GM23338 (cell line): ENCODE measurements around the gene OR5AP2. TPM values are rescaled to one million over a fixed set of nuclear protein-coding genes. Genes with fewer than 3 reads are reported as not detected.

ENCODE experiments used
- ATAC-seq: fragments of 200-7000 bp; cut with Tn5 transposase; 3 replicates; pipeline ENCODE4 v1.9.1; 2020
- DNase-seq: peaks from one replicate; pipeline ENCODE4 v3.0.0-alpha.2; 2015; ENCODE audit warnings: low spot score
- H2AFZ ChIP-seq: fragments of 200-600 bp; sonication (generic); 2 replicates; pipeline ENCODE4 v1.8.0; 2016; ENCODE audit warnings: antibody characterized with exemption, mild to moderate bottlenecking, moderate library complexity
- H3F3A ChIP-seq: fragments of 200-600 bp; sonication (generic); replicated peaks from 2 replicates; pipeline ENCODE4 v1.8.0; 2017; ENCODE audit warnings: antibody characterized with exemption, mixed run types, low read depth
- H3K27ac ChIP-seq: fragments of 200-600 bp; sonication (generic); 2 replicates; pipeline ENCODE4 v1.6.1; 2016; ENCODE audit warnings: low read depth
- H3K27me3 ChIP-seq: fragments of 200-600 bp; sonication (generic); 2 replicates; pipeline ENCODE4 v1.8.0; 2016; ENCODE audit warnings: mild to moderate bottlenecking, mixed run types, moderate library complexity; ENCODE audit not compliant: insufficient read depth
- H3K36me3 ChIP-seq: fragments of 200-600 bp; sonication (generic); 2 replicates; pipeline ENCODE4 v1.8.0; 2016; ENCODE audit warnings: mild to moderate bottlenecking; ENCODE audit not compliant: insufficient read depth
- H3K4me1 ChIP-seq: fragments of 200-600 bp; sonication (generic); 2 replicates; pipeline ENCODE4 v1.8.0; 2016; ENCODE audit warnings: mild to moderate bottlenecking, moderate library complexity; ENCODE audit not compliant: insufficient read depth
- H3K4me2 ChIP-seq: fragments of 200-600 bp; sonication (generic); 2 replicates; pipeline ENCODE4 v1.7.1; 2017; ENCODE audit warnings: mixed run types
- H3K4me3 ChIP-seq: fragments of 200-600 bp; sonication (generic); 2 replicates; pipeline ENCODE4 v1.6.1; 2016; ENCODE audit warnings: mixed run types
- H3K79me2 ChIP-seq: fragments of 200-600 bp; sonication (generic); replicated peaks from 2 replicates; pipeline ENCODE4 v1.8.0; 2017; ENCODE audit warnings: mild to moderate bottlenecking; ENCODE audit not compliant: insufficient read depth
- H3K9me2 ChIP-seq: fragments of 200-600 bp; sonication (generic); 2 replicates; pipeline ENCODE4 v1.8.0; 2017; ENCODE audit not compliant: insufficient read depth
- H4K20me1 ChIP-seq: fragments of 200-600 bp; sonication (generic); replicated peaks from 2 replicates; pipeline ENCODE4 v1.8.0; 2017; ENCODE audit warnings: mild to moderate bottlenecking; ENCODE audit not compliant: insufficient read depth
- H3K27ac Mint-ChIP-seq: 2 replicates; pipeline ENCODE4 v1.8.0; 2020; ENCODE audit warnings: inconsistent platforms, mild to moderate bottlenecking, moderate library complexity, mixed read lengths
- H3K27me3 Mint-ChIP-seq: 3 replicates; pipeline ENCODE4 v1.8.0; 2022; ENCODE audit warnings: low read depth, mild to moderate bottlenecking, moderate library complexity, mixed read lengths, inconsistent platforms; ENCODE audit not compliant: insufficient read depth, poor library complexity
- H3K36me3 Mint-ChIP-seq: 3 replicates; pipeline ENCODE4 v1.8.0; 2021; ENCODE audit warnings: low read depth, mild to moderate bottlenecking, inconsistent platforms, moderate library complexity, mixed read lengths
- H3K4me1 Mint-ChIP-seq: 3 replicates; pipeline ENCODE4 v1.8.0; 2020; ENCODE audit warnings: mild to moderate bottlenecking, inconsistent platforms, mixed read lengths
- H3K4me3 Mint-ChIP-seq: 3 replicates; pipeline ENCODE4 v1.8.0; 2021; ENCODE audit warnings: moderate library complexity, mild to moderate bottlenecking, inconsistent platforms, mixed read lengths
- H3K9me3 Mint-ChIP-seq: 3 replicates; pipeline ENCODE4 v1.8.0; 2020; ENCODE audit warnings: moderate library complexity, mild to moderate bottlenecking, inconsistent platforms, mixed read lengths
- JUNB ChIP-seq: IDR thresholded peaks from one replicate; pipeline ENCODE4 v1.6.1; 2016; ENCODE audit warnings: antibody characterized with exemption; ENCODE audit not compliant: unreplicated experiment
- NANOG ChIP-seq: IDR thresholded peaks from 2 replicates; pipeline ENCODE4 v1.6.1; 2016; ENCODE audit warnings: antibody characterized with exemption, borderline replicate concordance
- POLR2AphosphoS5 ChIP-seq: IDR thresholded peaks from 2 replicates; pipeline ENCODE4 v1.6.1; 2016; ENCODE audit warnings: antibody characterized with exemption, low read depth
- STAT1 ChIP-seq: IDR thresholded peaks from one replicate; pipeline ENCODE4 v1.6.1; 2016; ENCODE audit warnings: antibody characterized with exemption; ENCODE audit not compliant: unreplicated experiment
- ZNF114 ChIP-seq: fragments of 250-450 bp; sonication (Bioruptor Pico); IDR thresholded peaks from 2 replicates; pipeline ENCODE4 v1.5.0; 2020; ENCODE audit warnings: mild to moderate bottlenecking, moderate library complexity
- polyA plus RNA-seq: library from polyadenylated mRNA; unstranded; fragments of >200 nt; fragmentation: Nextera tagmentation; extraction: Ambion mirVana; gene quantifications from 2 replicates; pipeline ENCODE4 v1.2.1, GENCODE V29; 2016
- total RNA-seq: library from RNA; depleted of rRNA; stranded (reverse); fragments of >200 nt; shearing (Covaris generic); gene quantifications from 2 replicates; pipeline ENCODE4 v1.2.3, GENCODE V29; 2014
- TF ChIP-seq, protein P1 (sequence below): fragments of 250-450 bp; sonication (Bioruptor Pico); IDR thresholded peaks from 2 replicates; pipeline ENCODE4 v1.5.0; 2020; ENCODE audit warnings: mild to moderate bottlenecking, moderate library complexity
- TF ChIP-seq, protein P2 (sequence below): IDR thresholded peaks from 2 replicates; pipeline ENCODE4 v1.6.1; 2016; ENCODE audit warnings: antibody characterized with exemption
- TF ChIP-seq, protein P3 (sequence below): IDR thresholded peaks from one replicate; pipeline ENCODE4 v1.6.1; 2018; ENCODE audit warnings: antibody characterized with exemption; ENCODE audit not compliant: unreplicated experiment

OR5AP2 gene
- total and polyA plus RNA-seq, 2 experiments from 2014 or later: not detected

DNA sequence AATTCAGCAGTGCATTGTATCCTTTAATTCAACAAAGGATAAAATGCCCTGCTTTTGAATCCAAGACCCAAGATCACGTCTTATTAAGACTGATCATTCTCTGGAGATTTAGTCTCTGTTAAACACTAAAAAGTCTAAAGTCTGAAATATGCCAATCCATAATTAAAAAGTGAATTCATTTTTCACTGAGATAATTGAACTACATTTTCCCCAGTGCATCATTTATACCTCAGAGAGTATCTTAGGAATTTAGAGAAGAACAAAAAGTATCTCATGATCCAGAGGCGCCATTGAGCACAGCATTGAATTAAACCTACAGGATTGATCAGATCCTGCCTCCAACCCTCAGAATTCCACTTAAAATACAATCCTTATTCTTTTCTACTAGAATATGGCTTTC, 5.4 kb downstream of the OR5AP2 start (continued):
- TF ChIP-seq, protein P1, sequence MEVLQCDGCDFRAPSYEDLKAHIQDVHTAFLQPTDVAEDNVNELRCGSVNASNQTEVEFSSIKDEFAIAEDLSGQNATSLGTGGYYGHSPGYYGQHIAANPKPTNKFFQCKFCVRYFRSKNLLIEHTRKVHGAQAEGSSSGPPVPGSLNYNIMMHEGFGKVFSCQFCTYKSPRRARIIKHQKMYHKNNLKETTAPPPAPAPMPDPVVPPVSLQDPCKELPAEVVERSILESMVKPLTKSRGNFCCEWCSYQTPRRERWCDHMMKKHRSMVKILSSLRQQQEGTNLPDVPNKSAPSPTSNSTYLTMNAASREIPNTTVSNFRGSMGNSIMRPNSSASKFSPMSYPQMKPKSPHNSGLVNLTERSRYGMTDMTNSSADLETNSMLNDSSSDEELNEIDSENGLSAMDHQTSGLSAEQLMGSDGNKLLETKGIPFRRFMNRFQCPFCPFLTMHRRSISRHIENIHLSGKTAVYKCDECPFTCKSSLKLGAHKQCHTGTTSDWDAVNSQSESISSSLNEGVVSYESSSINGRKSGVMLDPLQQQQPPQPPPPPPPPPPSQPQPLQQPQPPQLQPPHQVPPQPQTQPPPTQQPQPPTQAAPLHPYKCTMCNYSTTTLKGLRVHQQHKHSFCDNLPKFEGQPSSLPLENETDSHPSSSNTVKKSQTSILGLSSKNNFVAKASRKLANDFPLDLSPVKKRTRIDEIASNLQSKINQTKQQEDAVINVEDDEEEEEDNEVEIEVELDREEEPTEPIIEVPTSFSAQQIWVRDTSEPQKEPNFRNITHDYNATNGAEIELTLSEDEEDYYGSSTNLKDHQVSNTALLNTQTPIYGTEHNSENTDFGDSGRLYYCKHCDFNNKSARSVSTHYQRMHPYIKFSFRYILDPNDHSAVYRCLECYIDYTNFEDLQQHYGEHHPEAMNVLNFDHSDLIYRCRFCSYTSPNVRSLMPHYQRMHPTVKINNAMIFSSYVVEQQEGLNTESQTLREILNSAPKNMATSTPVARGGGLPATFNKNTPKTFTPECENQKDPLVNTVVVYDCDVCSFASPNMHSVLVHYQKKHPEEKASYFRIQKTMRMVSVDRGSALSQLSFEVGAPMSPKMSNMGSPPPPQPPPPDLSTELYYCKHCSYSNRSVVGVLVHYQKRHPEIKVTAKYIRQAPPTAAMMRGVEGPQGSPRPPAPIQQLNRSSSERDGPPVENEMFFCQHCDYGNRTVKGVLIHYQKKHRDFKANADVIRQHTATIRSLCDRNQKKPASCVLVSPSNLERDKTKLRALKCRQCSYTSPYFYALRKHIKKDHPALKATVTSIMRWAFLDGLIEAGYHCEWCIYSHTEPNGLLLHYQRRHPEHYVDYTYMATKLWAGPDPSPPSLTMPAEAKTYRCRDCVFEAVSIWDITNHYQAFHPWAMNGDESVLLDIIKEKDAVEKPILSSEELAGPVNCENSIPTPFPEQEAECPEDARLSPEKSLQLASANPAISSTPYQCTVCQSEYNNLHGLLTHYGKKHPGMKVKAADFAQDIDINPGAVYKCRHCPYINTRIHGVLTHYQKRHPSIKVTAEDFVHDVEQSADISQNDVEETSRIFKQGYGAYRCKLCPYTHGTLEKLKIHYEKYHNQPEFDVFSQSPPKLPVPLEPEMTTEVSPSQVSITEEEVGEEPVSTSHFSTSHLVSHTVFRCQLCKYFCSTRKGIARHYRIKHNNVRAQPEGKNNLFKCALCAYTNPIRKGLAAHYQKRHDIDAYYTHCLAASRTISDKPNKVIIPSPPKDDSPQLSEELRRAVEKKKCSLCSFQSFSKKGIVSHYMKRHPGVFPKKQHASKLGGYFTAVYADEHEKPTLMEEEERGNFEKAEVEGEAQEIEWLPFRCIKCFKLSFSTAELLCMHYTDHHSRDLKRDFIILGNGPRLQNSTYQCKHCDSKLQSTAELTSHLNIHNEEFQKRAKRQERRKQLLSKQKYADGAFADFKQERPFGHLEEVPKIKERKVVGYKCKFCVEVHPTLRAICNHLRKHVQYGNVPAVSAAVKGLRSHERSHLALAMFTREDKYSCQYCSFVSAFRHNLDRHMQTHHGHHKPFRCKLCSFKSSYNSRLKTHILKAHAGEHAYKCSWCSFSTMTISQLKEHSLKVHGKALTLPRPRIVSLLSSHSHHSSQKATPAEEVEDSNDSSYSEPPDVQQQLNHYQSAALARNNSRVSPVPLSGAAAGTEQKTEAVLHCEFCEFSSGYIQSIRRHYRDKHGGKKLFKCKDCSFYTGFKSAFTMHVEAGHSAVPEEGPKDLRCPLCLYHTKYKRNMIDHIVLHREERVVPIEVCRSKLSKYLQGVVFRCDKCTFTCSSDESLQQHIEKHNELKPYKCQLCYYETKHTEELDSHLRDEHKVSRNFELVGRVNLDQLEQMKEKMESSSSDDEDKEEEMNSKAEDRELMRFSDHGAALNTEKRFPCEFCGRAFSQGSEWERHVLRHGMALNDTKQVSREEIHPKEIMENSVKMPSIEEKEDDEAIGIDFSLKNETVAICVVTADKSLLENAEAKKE (CRISPR knock-in tag): no peak
- TF ChIP-seq NANOG: no peak
- TF ChIP-seq JUNB: no peak
- TF ChIP-seq, protein P2, sequence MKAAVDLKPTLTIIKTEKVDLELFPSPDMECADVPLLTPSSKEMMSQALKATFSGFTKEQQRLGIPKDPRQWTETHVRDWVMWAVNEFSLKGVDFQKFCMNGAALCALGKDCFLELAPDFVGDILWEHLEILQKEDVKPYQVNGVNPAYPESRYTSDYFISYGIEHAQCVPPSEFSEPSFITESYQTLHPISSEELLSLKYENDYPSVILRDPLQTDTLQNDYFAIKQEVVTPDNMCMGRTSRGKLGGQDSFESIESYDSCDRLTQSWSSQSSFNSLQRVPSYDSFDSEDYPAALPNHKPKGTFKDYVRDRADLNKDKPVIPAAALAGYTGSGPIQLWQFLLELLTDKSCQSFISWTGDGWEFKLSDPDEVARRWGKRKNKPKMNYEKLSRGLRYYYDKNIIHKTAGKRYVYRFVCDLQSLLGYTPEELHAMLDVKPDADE: no peak

DNA sequence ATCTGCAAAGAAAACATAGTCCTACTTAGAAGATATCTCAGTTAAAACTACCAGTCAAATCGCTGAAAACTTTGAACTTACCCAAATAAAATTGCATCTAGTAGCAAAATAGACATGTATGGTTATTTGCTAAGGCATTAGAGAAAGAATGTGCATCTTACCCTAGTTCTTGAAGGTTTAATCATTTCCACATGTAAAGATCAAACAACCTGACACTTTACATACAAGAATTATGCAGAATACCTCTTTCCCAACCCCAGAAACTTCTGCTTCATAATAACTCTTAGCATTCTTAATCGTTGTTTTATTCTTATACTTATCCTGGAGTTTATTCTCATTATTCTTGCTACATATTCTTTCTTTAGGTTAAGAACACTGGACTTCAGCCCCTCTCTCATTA, 9.9 kb downstream of the OR5AP2 start:
- DNase-seq (no peak), ATAC-seq (no peak)
- Histone ChIP-seq H2AFZ (no peak overlapping the region), H3K4me3 (no peak overlapping the region), H3K36me3 (no peaks in the 10 kb centered on the region), H3K4me2 (no peak overlapping the region), H3F3A (no peaks in the 10 kb centered on the region), H3K79me2 (no peaks in the 10 kb centered on the region), H3K9me2 (no peaks in the 10 kb centered on the region; the same call in 1 of the 2 replicates), H3K27ac (no peak overlapping the region), H4K20me1 (no peaks in the 10 kb centered on the region), H3K27me3 (no peaks in the 10 kb centered on the region), H3K4me1 (no peaks in the 10 kb centered on the region)
- H3K36me3 Mint-ChIP-seq: no peaks in the 10 kb centered on the region
- no peak overlapping the region for H3K4me3 Mint-ChIP-seq
- no peak overlapping the region for H3K27ac Mint-ChIP-seq
- no peaks in the 10 kb centered on the region for H3K27me3 Mint-ChIP-seq
- H3K9me3 Mint-ChIP-seq: no peaks in the 10 kb centered on the region
- H3K4me1 Mint-ChIP-seq: no peaks in the 10 kb centered on the region
- TF ChIP-seq, protein P3, sequence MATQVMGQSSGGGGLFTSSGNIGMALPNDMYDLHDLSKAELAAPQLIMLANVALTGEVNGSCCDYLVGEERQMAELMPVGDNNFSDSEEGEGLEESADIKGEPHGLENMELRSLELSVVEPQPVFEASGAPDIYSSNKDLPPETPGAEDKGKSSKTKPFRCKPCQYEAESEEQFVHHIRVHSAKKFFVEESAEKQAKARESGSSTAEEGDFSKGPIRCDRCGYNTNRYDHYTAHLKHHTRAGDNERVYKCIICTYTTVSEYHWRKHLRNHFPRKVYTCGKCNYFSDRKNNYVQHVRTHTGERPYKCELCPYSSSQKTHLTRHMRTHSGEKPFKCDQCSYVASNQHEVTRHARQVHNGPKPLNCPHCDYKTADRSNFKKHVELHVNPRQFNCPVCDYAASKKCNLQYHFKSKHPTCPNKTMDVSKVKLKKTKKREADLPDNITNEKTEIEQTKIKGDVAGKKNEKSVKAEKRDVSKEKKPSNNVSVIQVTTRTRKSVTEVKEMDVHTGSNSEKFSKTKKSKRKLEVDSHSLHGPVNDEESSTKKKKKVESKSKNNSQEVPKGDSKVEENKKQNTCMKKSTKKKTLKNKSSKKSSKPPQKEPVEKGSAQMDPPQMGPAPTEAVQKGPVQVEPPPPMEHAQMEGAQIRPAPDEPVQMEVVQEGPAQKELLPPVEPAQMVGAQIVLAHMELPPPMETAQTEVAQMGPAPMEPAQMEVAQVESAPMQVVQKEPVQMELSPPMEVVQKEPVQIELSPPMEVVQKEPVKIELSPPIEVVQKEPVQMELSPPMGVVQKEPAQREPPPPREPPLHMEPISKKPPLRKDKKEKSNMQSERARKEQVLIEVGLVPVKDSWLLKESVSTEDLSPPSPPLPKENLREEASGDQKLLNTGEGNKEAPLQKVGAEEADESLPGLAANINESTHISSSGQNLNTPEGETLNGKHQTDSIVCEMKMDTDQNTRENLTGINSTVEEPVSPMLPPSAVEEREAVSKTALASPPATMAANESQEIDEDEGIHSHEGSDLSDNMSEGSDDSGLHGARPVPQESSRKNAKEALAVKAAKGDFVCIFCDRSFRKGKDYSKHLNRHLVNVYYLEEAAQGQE: no peak
- TF ChIP-seq ZNF114 (CRISPR knock-in tag): no peak
- TF ChIP-seq, protein P2: no peak
- no peak for TF ChIP-seq POLR2AphosphoS5
- no peak for TF ChIP-seq STAT1
